MM.1S (cell line): ENCODE data around the gene KRTAP3-1.

Experiments used
- DNase-seq: peaks from one replicate; pipeline ENCODE4 v3.0.0-alpha.2; 2015
- H2AFZ ChIP-seq: fragments of 300-600 bp; sonication (generic); 2 replicates; pipeline ENCODE4 v1.6.0; 2016; ENCODE audit warnings: antibody characterized with exemption, low read length
- H3F3A ChIP-seq: fragments of 300-600 bp; sonication (generic); 2 replicates; pipeline ENCODE4 v1.6.1; 2016; ENCODE audit warnings: mild to moderate bottlenecking, antibody characterized with exemption, low read length, moderate library complexity, mixed read lengths; ENCODE audit not compliant: insufficient read depth
- H3K27ac ChIP-seq: fragments of 300-600 bp; sonication (generic); 2 replicates; pipeline ENCODE4 v1.5.1; 2016; ENCODE audit warnings: mild to moderate bottlenecking, low read length
- H3K27me3 ChIP-seq: fragments of 300-600 bp; sonication (generic); replicated peaks from 2 replicates; pipeline ENCODE4 v1.6.0; 2016; ENCODE audit warnings: low read length; ENCODE audit not compliant: insufficient read depth
- H3K36me3 ChIP-seq: fragments of 300-600 bp; sonication (generic); replicated peaks from 2 replicates; pipeline ENCODE4 v1.6.1; 2016; ENCODE audit warnings: mild to moderate bottlenecking, low read length, mixed read lengths; ENCODE audit not compliant: insufficient read depth
- H3K4me1 ChIP-seq: fragments of 300-600 bp; sonication (generic); 2 replicates; pipeline ENCODE4 v1.6.1; 2016; ENCODE audit warnings: low read length, mixed read lengths
- H3K4me2 ChIP-seq: fragments of 300-600 bp; sonication (generic); 2 replicates; pipeline ENCODE4 v1.6.0; 2016; ENCODE audit warnings: low read depth, low read length
- H3K4me3 ChIP-seq: fragments of 300-600 bp; sonication (generic); 2 replicates; pipeline ENCODE4 v1.5.1; 2016; ENCODE audit warnings: low read length, mixed read lengths
- H3K79me2 ChIP-seq: fragments of 300-600 bp; sonication (generic); 2 replicates; pipeline ENCODE4 v1.6.1; 2016; ENCODE audit warnings: mixed run types, low read length, mixed read lengths
- H3K9ac ChIP-seq: fragments of 300-600 bp; sonication (generic); 2 replicates; pipeline ENCODE4 v1.6.1; 2016; ENCODE audit warnings: low read length, mixed read lengths
- H3K9me2 ChIP-seq: fragments of 300-600 bp; sonication (generic); replicated peaks from 2 replicates; pipeline ENCODE4 v1.6.1; 2016; ENCODE audit warnings: mild to moderate bottlenecking, low read length, mixed read lengths; ENCODE audit not compliant: insufficient read depth
- H3K9me3 ChIP-seq: fragments of 300-600 bp; sonication (generic); replicated peaks from 2 replicates; pipeline ENCODE4 v1.6.1; 2016; ENCODE audit warnings: mild to moderate bottlenecking, low read length, mixed read lengths; ENCODE audit not compliant: insufficient read depth
- H4K20me1 ChIP-seq: fragments of 300-600 bp; sonication (generic); 2 replicates; pipeline ENCODE4 v1.6.1; 2016; ENCODE audit warnings: mild to moderate bottlenecking, low read length, moderate library complexity, mixed read lengths; ENCODE audit not compliant: insufficient read depth
- EZH2 ChIP-seq: fragments of 300-600 bp; sonication (generic); optimal IDR thresholded peaks from 2 replicates; pipeline ENCODE3; 2017; ENCODE audit warnings: low read depth, mild to moderate bottlenecking, antibody characterized with exemption, low read length, mixed read lengths
- EZH2phosphoT487 ChIP-seq: fragments of 300-600 bp; sonication (generic); IDR thresholded peaks from 2 replicates; pipeline ENCODE4 v1.6.1; 2018; ENCODE audit warnings: antibody characterized with exemption, low read length
- TF ChIP-seq, protein P1 (sequence below): fragments of 300-600 bp; sonication (generic); IDR thresholded peaks from 2 replicates; pipeline ENCODE4 v1.5.1; 2016; ENCODE audit warnings: antibody characterized with exemption, low read length, mixed read lengths

Gene KRTAP3-1

DNA sequence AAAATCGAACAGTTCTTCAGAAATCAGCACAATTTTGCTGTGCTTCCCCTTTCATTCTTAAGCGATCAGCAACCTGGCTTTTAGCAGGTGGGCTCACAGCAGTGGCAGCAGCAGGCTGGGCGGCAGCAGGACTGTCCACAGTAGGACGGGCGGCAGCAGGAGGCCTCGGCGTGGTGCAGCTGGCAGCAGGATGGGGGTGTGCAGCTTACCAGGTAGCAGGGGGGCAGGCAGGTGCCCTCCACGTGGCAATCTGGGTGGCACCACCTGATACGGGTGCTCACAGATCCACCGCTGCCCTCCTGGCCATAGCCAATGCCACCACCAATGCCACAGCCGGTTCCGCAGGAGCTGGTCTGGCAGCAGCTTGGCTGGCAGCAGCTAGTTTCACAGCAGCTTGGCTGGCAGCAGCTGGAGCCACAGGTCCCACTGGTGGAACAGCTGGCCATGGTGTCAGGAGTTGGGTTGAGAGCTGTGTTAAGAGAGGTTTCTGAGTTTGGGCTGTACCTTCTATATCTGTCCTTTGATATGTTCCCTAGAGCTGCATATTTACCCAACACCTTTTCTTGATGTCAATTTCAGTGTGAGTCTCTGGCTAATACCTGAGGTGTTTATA, 20.8 kb upstream of the KRTAP3-1 start, which contains the start of gene KRTAP1-4:
Gene KRTAP1-4 (minus strand): TSS at position 563 of the 613 bp plus-strand sequence. CDS start 117 bp downstream, at position 446.
- Histone ChIP-seq H3K79me2 (no peaks in the 10 kb centered on the region), H2AFZ (no peak within 1 kb of the TSS), H3K4me2 (no peak within 1 kb of the TSS), H3K4me3 (no peak within 1 kb of the TSS), H3K36me3 (no peaks in the 10 kb centered on the region), H3K27me3 (no peaks in the 10 kb centered on the region), H3K9ac (no peak within 1 kb of the TSS), H3K9me3 (no peaks in the 10 kb centered on the region), H3K4me1 (no peaks in the 10 kb centered on the region), H3F3A (no peaks in the 10 kb centered on the region), H3K9me2 (no peaks in the 10 kb centered on the region), H3K27ac (no peak within 1 kb of the TSS), H4K20me1 (no peaks in the 10 kb centered on the region)
- TF ChIP-seq, protein P1, sequence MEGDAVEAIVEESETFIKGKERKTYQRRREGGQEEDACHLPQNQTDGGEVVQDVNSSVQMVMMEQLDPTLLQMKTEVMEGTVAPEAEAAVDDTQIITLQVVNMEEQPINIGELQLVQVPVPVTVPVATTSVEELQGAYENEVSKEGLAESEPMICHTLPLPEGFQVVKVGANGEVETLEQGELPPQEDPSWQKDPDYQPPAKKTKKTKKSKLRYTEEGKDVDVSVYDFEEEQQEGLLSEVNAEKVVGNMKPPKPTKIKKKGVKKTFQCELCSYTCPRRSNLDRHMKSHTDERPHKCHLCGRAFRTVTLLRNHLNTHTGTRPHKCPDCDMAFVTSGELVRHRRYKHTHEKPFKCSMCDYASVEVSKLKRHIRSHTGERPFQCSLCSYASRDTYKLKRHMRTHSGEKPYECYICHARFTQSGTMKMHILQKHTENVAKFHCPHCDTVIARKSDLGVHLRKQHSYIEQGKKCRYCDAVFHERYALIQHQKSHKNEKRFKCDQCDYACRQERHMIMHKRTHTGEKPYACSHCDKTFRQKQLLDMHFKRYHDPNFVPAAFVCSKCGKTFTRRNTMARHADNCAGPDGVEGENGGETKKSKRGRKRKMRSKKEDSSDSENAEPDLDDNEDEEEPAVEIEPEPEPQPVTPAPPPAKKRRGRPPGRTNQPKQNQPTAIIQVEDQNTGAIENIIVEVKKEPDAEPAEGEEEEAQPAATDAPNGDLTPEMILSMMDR, result no peak
- TF ChIP-seq EZH2, result no peak
- no peak for TF ChIP-seq EZH2phosphoT487
- no peak for DNase-seq

DNA sequence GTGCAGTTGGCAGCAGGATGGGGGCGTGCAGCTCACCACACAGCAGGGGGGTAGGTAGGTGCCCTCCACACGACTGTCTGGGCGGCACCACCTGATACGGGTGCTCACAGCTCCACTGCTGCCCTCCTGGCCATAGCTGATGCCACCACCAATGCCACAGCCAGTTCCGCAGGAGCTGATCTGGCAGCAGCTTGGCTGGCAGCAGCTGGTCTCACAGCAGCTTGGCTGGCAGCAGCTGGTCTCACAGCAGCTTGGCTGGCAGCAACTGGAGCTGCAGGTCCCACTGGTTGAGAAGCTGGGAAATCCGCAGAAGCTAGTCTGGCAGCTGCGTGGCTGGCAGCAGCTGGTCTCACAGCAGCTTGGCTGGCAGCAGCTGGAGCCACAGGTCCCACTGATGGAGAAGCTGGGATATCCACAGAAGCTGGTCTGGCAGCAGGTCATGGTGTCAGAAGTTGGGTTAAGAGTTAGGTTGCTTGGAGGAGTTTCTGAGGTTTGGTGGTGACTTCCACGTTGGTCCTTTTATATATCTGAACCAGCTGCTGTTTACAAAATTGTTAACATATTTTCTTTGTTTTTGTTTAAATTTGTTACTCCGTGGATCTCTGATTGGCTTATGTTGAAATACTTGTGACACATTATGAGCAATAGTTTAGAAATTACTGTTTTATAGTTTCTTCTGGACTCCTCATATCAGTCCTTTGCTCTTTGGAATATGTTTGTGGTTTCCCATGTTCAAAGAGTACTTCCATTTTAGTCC, 18.0 kb upstream of the KRTAP3-1 start, which contains the start of gene KRTAP1-5:
Gene KRTAP1-5 (minus strand): TSS at position 494 of the 757 bp plus-strand sequence. CDS start 53 bp downstream, at position 441.
- Histone ChIP-seq H2AFZ (no peak within 1 kb of the TSS), H3K79me2 (no peaks in the 10 kb centered on the region), H4K20me1 (no peaks in the 10 kb centered on the region), H3K9ac (no peak within 1 kb of the TSS), H3K4me2 (no peak within 1 kb of the TSS), H3K27me3 (no peaks in the 10 kb centered on the region), H3K9me2 (no peaks in the 10 kb centered on the region), H3F3A (no peaks in the 10 kb centered on the region), H3K4me1 (no peaks in the 10 kb centered on the region), H3K4me3 (no peak within 1 kb of the TSS), H3K36me3 (no peaks in the 10 kb centered on the region), H3K27ac (no peak within 1 kb of the TSS), H3K9me3 (no peaks in the 10 kb centered on the region)
- DNase-seq, result no peak
- TF ChIP-seq EZH2phosphoT487 (no peak), EZH2 (no peak)
- TF ChIP-seq, protein P1, result no peak

DNA sequence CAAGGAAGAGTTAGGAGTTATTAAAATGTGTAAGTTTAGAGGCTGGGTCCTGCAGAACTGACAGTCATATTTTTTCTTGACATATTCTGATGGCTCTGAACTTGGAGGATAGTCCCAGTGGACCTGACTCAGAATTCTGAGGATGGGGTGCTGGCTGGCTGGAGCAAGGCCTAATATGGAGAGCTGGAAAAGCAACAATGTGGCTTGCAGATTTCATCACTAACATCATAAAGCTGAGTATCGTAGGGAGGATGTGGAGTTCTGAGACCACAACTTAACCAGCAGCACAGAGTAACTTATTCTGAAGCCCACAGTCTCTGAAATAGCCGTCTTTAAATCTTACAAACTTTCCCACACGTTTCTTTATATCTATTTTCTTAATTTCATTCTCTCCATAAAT, 15.8 kb upstream of the KRTAP3-1 start:
- no peaks in the 10 kb centered on the region for H3F3A ChIP-seq
- no peaks in the 10 kb centered on the region for H3K4me1 ChIP-seq
- H2AFZ ChIP-seq, result no peak overlapping the region
- H3K27me3 ChIP-seq, result no peaks in the 10 kb centered on the region
- no peak for DNase-seq
- no peaks in the 10 kb centered on the region for H3K36me3 ChIP-seq
- H3K9me3 ChIP-seq, result no peaks in the 10 kb centered on the region
- H4K20me1 ChIP-seq, result no peaks in the 10 kb centered on the region
- no peak overlapping the region for H3K4me2 ChIP-seq
- no peak overlapping the region for H3K9ac ChIP-seq
- H3K9me2 ChIP-seq, result no peaks in the 10 kb centered on the region
- H3K4me3 ChIP-seq, result no peak overlapping the region
- H3K27ac ChIP-seq, result no peak overlapping the region
- H3K79me2 ChIP-seq, result no peaks in the 10 kb centered on the region
- TF ChIP-seq EZH2, result no peak
- TF ChIP-seq EZH2phosphoT487, result no peak
- TF ChIP-seq, protein P1, result no peak
